ENCODE data around the gene KRTAP10-5. TPM values are rescaled to one million over a fixed set of nuclear protein-coding genes. Genes with fewer than 3 reads are reported as not detected.
"Not testable (repeated sequence)": the region's sequence is repeated elsewhere in the genome, so short reads cannot be mapped to it uniquely, and the experiment has no call there.

The KRTAP10-5 gene
- not detected in 2 replicates for total RNA-seq (ENCODE audit: low replicate concordance)

GRCh38 chr21:44580231-44580821 is at the start of gene KRTAP10-5:
KRTAP10-5 (minus strand) TSS chr21:44580604; CDS start chr21:44580578, 26 bp downstream.
- DNase-seq (ENCODE audit: low read depth), result not testable (repeated sequence)

DNA sequence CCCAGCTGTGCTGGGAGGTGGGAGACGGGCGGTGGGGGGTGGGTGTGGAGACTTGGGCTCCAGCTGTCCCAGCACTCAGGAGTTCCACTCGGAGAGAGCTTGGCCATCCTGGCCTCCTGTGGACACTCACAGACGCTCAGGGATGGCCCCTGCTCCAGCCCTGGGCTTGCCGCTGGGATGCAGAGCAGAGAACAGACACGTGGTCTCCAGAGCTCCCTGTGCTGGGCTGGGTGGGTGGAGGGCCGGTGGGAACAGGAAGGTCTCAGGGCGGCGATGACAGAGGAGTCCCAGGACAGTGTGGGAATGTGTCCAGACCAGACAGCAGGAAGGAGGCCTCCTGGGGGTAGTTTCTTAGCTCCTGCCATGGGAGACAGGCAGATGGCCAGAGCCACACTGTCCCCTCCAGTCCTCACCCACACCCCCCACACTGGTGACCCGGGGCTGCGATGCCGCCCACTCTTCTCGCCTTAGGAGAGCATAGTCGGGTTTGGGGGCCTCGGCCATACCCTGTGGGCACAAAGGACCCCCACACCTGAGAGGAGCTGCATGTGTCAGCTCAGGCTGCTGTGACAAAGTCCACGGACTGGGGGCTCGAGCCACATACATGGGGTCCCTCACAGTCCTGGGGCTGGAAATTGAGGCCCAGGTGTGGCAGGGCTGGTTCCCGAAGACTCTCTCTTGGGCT is 48.4 kb upstream of the KRTAP10-5 start:
- no peak for TF ChIP-seq CTCF (IDR thresholded peaks at IDR 0.05; ENCODE audit: insufficient read depth, low read length)
- DNase-seq (ENCODE audit: low read depth), result no peak

More at GRCh38 chr21:44580231-44580821, at the start of gene KRTAP10-5:
- H3K4me3 ChIP-seq (ENCODE audit: low read depth, low read length), result not testable (repeated sequence)

DNA sequence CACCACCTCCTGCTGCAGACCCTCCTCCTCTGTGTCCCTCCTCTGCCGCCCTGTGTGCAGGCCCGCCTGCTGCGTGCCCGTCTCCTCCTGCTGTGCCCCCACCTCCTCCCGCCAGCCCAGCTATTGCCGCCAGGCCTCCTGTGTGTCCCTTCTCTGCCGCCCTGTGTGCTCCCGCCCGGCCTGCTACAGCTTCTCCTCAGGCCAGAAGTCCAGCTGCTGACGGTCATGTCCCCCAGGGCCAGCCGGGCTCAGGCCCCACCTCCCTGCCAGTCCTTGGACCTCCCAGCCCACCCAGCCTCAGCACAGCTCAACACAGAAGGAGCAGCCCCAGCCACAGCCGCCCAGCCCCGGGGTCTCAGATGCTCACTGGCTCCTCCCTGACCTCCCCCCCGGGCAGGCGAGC is 47.4 kb upstream of the KRTAP10-5 start:
- H3K4me3 ChIP-seq (ENCODE audit: low read depth, low read length), result not testable (repeated sequence)

More for the DNA sequence above, 48.4 kb upstream of the KRTAP10-5 start:
- no peak overlapping the region for H3K4me3 ChIP-seq (ENCODE audit: low read depth, low read length)

DNA sequence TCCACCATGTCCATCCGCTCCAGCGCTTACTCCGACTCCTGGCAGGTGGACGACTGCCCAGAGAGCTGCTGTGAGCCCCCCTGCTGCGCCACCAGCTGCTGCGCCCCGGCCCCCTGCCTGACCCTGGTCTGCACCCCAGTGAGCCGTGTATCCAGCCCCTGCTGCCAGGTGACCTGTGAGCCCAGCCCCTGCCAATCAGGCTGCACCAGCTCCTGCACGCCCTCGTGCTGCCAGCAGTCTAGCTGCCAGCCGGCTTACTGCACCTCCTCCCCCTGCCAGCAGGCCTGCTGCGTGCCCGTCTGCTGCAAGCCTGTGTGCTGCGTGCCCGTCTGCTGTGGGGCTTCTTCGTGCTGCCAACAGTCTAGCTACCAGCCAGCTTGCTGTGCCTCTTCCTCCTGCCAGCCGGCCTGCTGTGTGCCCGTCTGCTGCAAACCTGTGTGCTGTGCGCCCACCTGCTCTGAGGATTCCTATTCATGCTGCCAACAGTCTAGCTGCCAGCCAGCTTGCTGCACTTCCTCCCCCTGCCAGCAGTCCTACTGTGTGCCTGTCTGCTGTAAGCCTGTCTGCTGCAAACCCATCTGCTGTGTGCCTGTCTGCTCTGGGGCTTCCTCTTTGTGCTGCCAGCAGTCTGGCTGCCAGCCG is 46.9 kb upstream of the KRTAP10-5 start:
- DNase-seq (ENCODE audit: low read depth), result not testable (repeated sequence)

More for the DNA sequence above, 47.4 kb upstream of the KRTAP10-5 start:
- not testable (repeated sequence) for DNase-seq (ENCODE audit: low read depth)

DNA sequence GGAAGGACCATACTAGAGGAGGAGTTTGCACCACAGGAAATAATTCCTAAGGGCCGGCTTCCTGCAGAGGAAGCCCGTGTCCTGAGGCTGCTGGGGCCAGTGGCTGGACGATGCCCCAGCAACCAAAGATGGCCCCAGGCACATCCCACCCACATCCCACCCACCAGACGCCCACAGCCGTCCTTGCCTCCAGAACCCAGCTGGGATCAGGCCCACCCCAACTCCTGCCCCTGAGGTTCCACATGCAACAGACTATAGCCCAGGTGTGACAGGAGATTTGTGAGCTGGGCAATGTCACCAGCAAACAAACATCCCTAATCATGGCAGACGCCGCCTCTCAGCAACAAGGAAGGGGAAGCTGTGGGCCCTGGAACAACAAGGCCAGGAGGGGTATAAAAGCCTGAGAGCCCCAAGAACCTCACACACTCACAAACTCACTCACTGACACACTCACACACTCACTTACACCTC is 46.3 kb upstream of the KRTAP10-5 start, which contains the start of gene KRTAP10-9:
KRTAP10-9 (plus strand) TSS at position 421 of the 471 bp plus-strand sequence. CDS start 79 bp downstream, outside the sequence.
- H3K4me3 ChIP-seq (ENCODE audit: low read depth, low read length), result no peak within 1 kb of the TSS
- TF ChIP-seq CTCF (IDR thresholded peaks at IDR 0.05; ENCODE audit: insufficient read depth, low read length), result no peak
- no peak for DNase-seq (ENCODE audit: low read depth)

More for the DNA sequence above, 46.9 kb upstream of the KRTAP10-5 start:
- not testable (repeated sequence) for H3K4me3 ChIP-seq (ENCODE audit: low read depth, low read length)

- DNase-seq (ENCODE audit: low read depth), result no peak
- H3K4me3 ChIP-seq (ENCODE audit: low read depth, low read length), result no peak overlapping the region
- TF ChIP-seq CTCF (IDR thresholded peaks at IDR 0.05; ENCODE audit: insufficient read depth, low read length), result no peak
These were observed 45.9 kb upstream of the KRTAP10-5 start for GRCh38 chr21:44626262-44626661.

- no peak overlapping the region for H3K4me3 ChIP-seq (ENCODE audit: low read depth, low read length)
- DNase-seq (ENCODE audit: low read depth), result no peak
- TF ChIP-seq CTCF (IDR thresholded peaks at IDR 0.05; ENCODE audit: insufficient read depth, low read length), result no peak
These were observed 45.4 kb upstream of the KRTAP10-5 start for GRCh38 chr21:44625756-44626155.

- no peak for DNase-seq (ENCODE audit: low read depth)
- no peak for TF ChIP-seq CTCF (IDR thresholded peaks at IDR 0.05; ENCODE audit: insufficient read depth, low read length)
These were observed 43.2 kb upstream of the KRTAP10-5 start for GRCh38 chr21:44623575-44623974.

More at GRCh38 chr21:44623575-44623974, 43.2 kb upstream of the KRTAP10-5 start:
- no peak overlapping the region for H3K4me3 ChIP-seq (ENCODE audit: low read depth, low read length)

All from fibroblast of the aortic adventitia (primary cell).